ENCODE results near the gene WDFY4. TPM values are rescaled to one million over a fixed set of nuclear protein-coding genes. Genes with fewer than 3 reads are reported as not detected.

Gene WDFY4
- total RNA-seq, 1 experiment from 2014 or later: not detected

- no peaks in the 10 kb centered on the region for H4K20me1 ChIP-seq (ENCODE audit: insufficient read depth)
- H3K27ac ChIP-seq: no peak overlapping the region
- H3K4me1 ChIP-seq (replicated peaks; ENCODE audit: insufficient read depth): no peaks in the 10 kb centered on the region
- H3K4me3 ChIP-seq: no peak overlapping the region
- peaks cover 89% of the 10 kb centered on the region for H3K27me3 ChIP-seq (ENCODE audit: insufficient read depth, low read depth)
- BruUV-seq (replicated peaks): no TSS peak
- intact Hi-C loops (cut with micrococcal nuclease; ENCODE audit: unreplicated experiment): no loop called here
- no peak for DNase-seq
- H3K79me2 ChIP-seq (ENCODE audit: low read depth): no peaks in the 10 kb centered on the region
- TF ChIP-seq EZH2 (IDR thresholded peaks at IDR 0.05; ENCODE audit: low read depth) (no peak), CTCF (conservative IDR thresholded peaks at IDR 0.05) (no peak)
- ChIA-PET CTCF (no interaction called here), POLR2A (ENCODE audit: unreplicated experiment) (no interaction called here)
- H3K9me3 ChIP-seq (ENCODE audit: insufficient read depth, low read depth): no peaks in the 10 kb centered on the region
- no peak overlapping the region for H3K4me2 ChIP-seq
- H3K36me3 ChIP-seq (ENCODE audit: low read depth): no peaks in the 10 kb centered on the region
- H3F3A ChIP-seq (ENCODE audit: insufficient read depth, low read depth): no peaks in the 10 kb centered on the region
- H2AFZ ChIP-seq: no peak overlapping the region
- H3K9me2 ChIP-seq (ENCODE audit: insufficient read depth): no peaks in the 10 kb centered on the region
Observed at GRCh38 chr10:48701139-48701901, 16.6 kb downstream of the WDFY4 start.

GRCh38 chr10:48701941-48702340 is 17.3 kb downstream of the WDFY4 start:
- H3F3A ChIP-seq (ENCODE audit: insufficient read depth, low read depth): no peaks in the 10 kb centered on the region
- no peak overlapping the region for H3K27ac ChIP-seq
- no peak overlapping the region for H3K4me3 ChIP-seq
- ChIA-PET CTCF (no interaction called here), POLR2A (ENCODE audit: unreplicated experiment) (no interaction called here)
- H3K36me3 ChIP-seq (ENCODE audit: low read depth): no peaks in the 10 kb centered on the region
- no peak overlapping the region for H2AFZ ChIP-seq
- intact Hi-C loops (cut with micrococcal nuclease; ENCODE audit: unreplicated experiment): no loop called here
- H3K4me1 ChIP-seq (replicated peaks; ENCODE audit: insufficient read depth): no peaks in the 10 kb centered on the region
- H3K9me2 ChIP-seq (ENCODE audit: insufficient read depth): no peaks in the 10 kb centered on the region
- H3K4me2 ChIP-seq: no peak overlapping the region
- no peaks in the 10 kb centered on the region for H3K9me3 ChIP-seq (ENCODE audit: insufficient read depth, low read depth)
- no peaks in the 10 kb centered on the region for H3K79me2 ChIP-seq (ENCODE audit: low read depth)
- BruUV-seq (replicated peaks): no TSS peak
- peaks cover 87% of the 10 kb centered on the region for H3K27me3 ChIP-seq (ENCODE audit: insufficient read depth, low read depth)
- TF ChIP-seq EZH2 (IDR thresholded peaks at IDR 0.05; ENCODE audit: low read depth): no peak
- no peak for TF ChIP-seq CTCF (conservative IDR thresholded peaks at IDR 0.05)
- DNase-seq: no peak
- H4K20me1 ChIP-seq (ENCODE audit: insufficient read depth): no peaks in the 10 kb centered on the region

GRCh38 chr10:48703531-48704122 is 19.0 kb downstream of the WDFY4 start:
- ChIA-PET POLR2A (ENCODE audit: unreplicated experiment) (no interaction called here), CTCF (interaction anchor here (0.6 kb wide), 1 partner anchor 276 kb away, joined by 3 read pairs; no protein-coding TSS in a partner anchor)
- no peak for TF ChIP-seq CTCF (conservative IDR thresholded peaks at IDR 0.05)
- no peak for TF ChIP-seq EZH2 (IDR thresholded peaks at IDR 0.05; ENCODE audit: low read depth)
- H3K27ac ChIP-seq: no peak overlapping the region
- intact Hi-C loops (cut with micrococcal nuclease; ENCODE audit: unreplicated experiment): no loop called here
- no peak for DNase-seq
- no peaks in the 10 kb centered on the region for H3F3A ChIP-seq (ENCODE audit: insufficient read depth, low read depth)
- H2AFZ ChIP-seq: no peak overlapping the region
- no peaks in the 10 kb centered on the region for H3K79me2 ChIP-seq (ENCODE audit: low read depth)
- BruUV-seq (replicated peaks): no TSS peak
- no peaks in the 10 kb centered on the region for H4K20me1 ChIP-seq (ENCODE audit: insufficient read depth)
- no peak overlapping the region for H3K4me2 ChIP-seq
- no peaks in the 10 kb centered on the region for H3K9me2 ChIP-seq (ENCODE audit: insufficient read depth)
- H3K27me3 ChIP-seq (ENCODE audit: insufficient read depth, low read depth): peaks cover 79% of the 10 kb centered on the region
- no peaks in the 10 kb centered on the region for H3K9me3 ChIP-seq (ENCODE audit: insufficient read depth, low read depth)
- H3K4me3 ChIP-seq: no peak overlapping the region
- H3K36me3 ChIP-seq (ENCODE audit: low read depth): no peaks in the 10 kb centered on the region
- H3K4me1 ChIP-seq (replicated peaks; ENCODE audit: insufficient read depth): no peaks in the 10 kb centered on the region

Measured in PC-9 (cell line).